ENCODE measurements around the gene BATF3.

Gene BATF3

GRCh38 chr1:212702672-212703071, 3.0 kb upstream of the BATF3 start:
- DNase-seq (ENCODE audit: low read depth), result no peak
- no peak overlapping the region for H3K4me3 ChIP-seq (replicated peaks; ENCODE audit: low read depth, low read length)
- TF ChIP-seq CTCF (IDR thresholded peaks at IDR 0.05; ENCODE audit: low read length, missing control alignments), result no peak

- H3K4me3 ChIP-seq (replicated peaks; ENCODE audit: low read depth, low read length), result no peak overlapping the region
- DNase-seq (ENCODE audit: low read depth), result no peak
- peak; percentile 1 for TF ChIP-seq CTCF (IDR thresholded peaks at IDR 0.05; ENCODE audit: low read length, missing control alignments)
These were observed 2.3 kb upstream of the BATF3 start for GRCh38 chr1:212701910-212702309.

GRCh38 chr1:212700892-212701819, 1.5 kb upstream of the BATF3 start:
- DNase-seq (ENCODE audit: low read depth), result peak; percentile 56
- TF ChIP-seq CTCF (IDR thresholded peaks at IDR 0.05; ENCODE audit: low read length, missing control alignments), result peak; percentile 28

GRCh38 chr1:212700223-212700891, 717 bp upstream of the BATF3 start:
- no peak for DNase-seq (ENCODE audit: low read depth)
- peak overlapping the region; percentile 56 for H3K4me3 ChIP-seq (replicated peaks; ENCODE audit: low read depth, low read length)
- TF ChIP-seq CTCF (IDR thresholded peaks at IDR 0.05; ENCODE audit: low read length, missing control alignments), result no peak

More at GRCh38 chr1:212700892-212701819, 1.5 kb upstream of the BATF3 start:
- peak overlapping the region; percentile 56 for H3K4me3 ChIP-seq (replicated peaks; ENCODE audit: low read depth, low read length)

DNA sequence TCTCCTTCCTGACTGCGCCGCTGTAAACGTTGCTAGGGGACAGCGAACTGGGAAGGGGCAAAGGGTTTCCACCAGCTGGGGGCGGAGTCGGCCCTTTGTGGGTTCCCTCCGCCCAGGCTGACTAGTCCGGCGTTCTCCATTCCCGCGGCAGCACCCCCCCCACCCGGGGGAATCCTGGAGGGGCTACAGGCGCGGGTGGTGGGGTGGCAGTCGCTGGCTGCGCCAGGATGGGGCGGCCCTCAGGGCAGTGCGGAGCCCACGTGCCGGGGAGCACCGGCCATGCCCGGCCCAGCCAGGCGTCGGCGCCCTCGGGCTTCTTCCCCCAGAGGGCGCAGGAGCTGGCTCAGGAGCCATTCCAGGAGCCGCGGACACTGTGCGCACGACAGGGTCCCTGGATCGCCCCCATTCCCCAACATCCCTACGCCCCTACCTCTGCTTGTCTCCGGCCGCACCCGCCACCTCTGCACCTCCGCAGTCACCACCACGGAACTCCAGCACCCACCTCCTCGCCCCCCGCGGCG, 476 bp downstream of the BATF3 start:
- TF ChIP-seq CTCF (IDR thresholded peaks at IDR 0.05; ENCODE audit: low read length, missing control alignments), result peak; percentile 33
- peak overlapping the region; percentile 56 for H3K4me3 ChIP-seq (replicated peaks; ENCODE audit: low read depth, low read length)
- peak; percentile 27 for DNase-seq (ENCODE audit: low read depth)

- H3K4me3 ChIP-seq (replicated peaks; ENCODE audit: low read depth, low read length), result peak overlapping the region; percentile 56
- no peak for TF ChIP-seq CTCF (IDR thresholded peaks at IDR 0.05; ENCODE audit: low read length, missing control alignments)
- no peak for DNase-seq (ENCODE audit: low read depth)
These were observed 1.1 kb downstream of the BATF3 start for GRCh38 chr1:212698467-212699103.

Data from fibroblast of pulmonary artery (primary cell).